Transverse colon (tissue), 4 donors: ENCODE measurements around the gene DALRD3. TPM values are rescaled to one million over a fixed set of nuclear protein-coding genes. Genes with fewer than 3 reads are reported as not detected.

Experiments used
- DNase-seq: peaks from one replicate; pipeline ENCODE4 v3.0.0-alpha.2; 2019
- H3K27ac ChIP-seq, 4 donors: fragments of 200-600 bp; sonication (generic); 2 replicates each; pipeline ENCODE4 v1.5.1; 2016 to 2018; ENCODE audit warnings: inconsistent platforms in 4 of 4
- H3K27me3 ChIP-seq: fragments of 200-600 bp; sonication (generic); 2 replicates; pipeline ENCODE4 v1.5.1; 2017; ENCODE audit warnings: inconsistent platforms
- H3K36me3 ChIP-seq, 4 donors: fragments of 200-600 bp; sonication (generic); 2 replicates each; pipeline ENCODE4 v1.5.1; 2017 to 2019; ENCODE audit warnings: inconsistent platforms in 4 of 4
- H3K4me1 ChIP-seq, 4 donors: fragments of 200-600 bp; sonication (generic); 2 replicates each; pipeline ENCODE4 v1.5.1; 2017 to 2020; ENCODE audit warnings: inconsistent platforms in 4 of 4
- H3K4me3 ChIP-seq, 4 donors: fragments of 200-600 bp; sonication (generic); 1 replicate in 1 of 4; 2 replicates in 3 of 4; pipeline versions ENCODE4 v1.5.1 to v1.6.1; 2017 to 2019; ENCODE audit warnings: inconsistent platforms in 4 of 4
- H3K9me3 ChIP-seq, 2 donors: fragments of 200-600 bp; sonication (generic); 2 replicates each; pipeline ENCODE4 v1.5.1; 2017 to 2019; ENCODE audit warnings: inconsistent platforms in 2 of 2
- EP300 ChIP-seq: sonication (generic); formaldehyde crosslinking; IDR thresholded peaks from one replicate; pipeline ENCODE4 v1.6.1; 2017; ENCODE audit warnings: antibody characterized with exemption, low read depth
- POLR2A ChIP-seq: fragments of 450-650 bp; IDR thresholded peaks from one replicate; pipeline ENCODE4 v1.6.1; 2016; ENCODE audit warnings: antibody characterized with exemption, mild to moderate bottlenecking, moderate library complexity
- POLR2AphosphoS5 ChIP-seq, 3 donors: sonication (generic); formaldehyde crosslinking; IDR thresholded peaks; one replicate each; pipeline ENCODE4 v1.6.1; 2016; ENCODE audit warnings: antibody characterized with exemption in 3 of 3
- WGBS, 2 donors: methylation state at CpG; one replicate each; pipeline ENCODE4 v1.1.5; 2018; ENCODE audit warnings: low coverage in 1 of 2; 5-methylcytosine and 5-hydroxymethylcytosine counted together
- in situ Hi-C, 4 donors: fragments of 200-750 bp; cut with MboI; loops; one replicate each; pipeline versions ENCODE4 v1.15.0 to v1.15.1; 2017; ENCODE audit warnings: low sequenced_read_pairs in 3 of 4, low pct_ligation_motif_present in 1 of 4, low pct_unique_long_range_greater_than_20kb in 1 of 4
- intact Hi-C: fragments of 100-400 bp; cut with DNase I; formaldehyde crosslinking; loops from one replicate; pipeline ENCODE4 v1.15.1; 2023; ENCODE audit warnings: low total_unique reads
- total RNA-seq, 4 donors: library from RNA; depleted of rRNA; stranded (reverse); fragments of >200 nt; gene quantifications; one replicate each; pipeline ENCODE4 v1.1.0, GENCODE V29; 2016
- TF ChIP-seq, protein P1 (sequence below), 5 experiments: fragments of 200-600 bp in 3 of 5; fragments of 450-650 bp in 2 of 5; sonication (generic) in 3 of 5; IDR thresholded peaks; 1 replicate in 2 of 5; 2 replicates in 3 of 5; pipeline ENCODE4 v1.5.1; 2016 to 2017; ENCODE audit warnings: antibody characterized with exemption in 5 of 5, inconsistent platforms in 3 of 5, mild to moderate bottlenecking in 2 of 5, moderate library complexity in 1 of 5

The DALRD3 gene
- total RNA-seq, 4 donors from 2014 or later, result 30.4 to 136 (median 42.0) TPM

- Histone ChIP-seq H3K9me3 (no peaks in the 10 kb centered on the region), H3K4me1 (peaks cover 11 to 23% (median 17%) of the 10 kb centered on the region in 4 donors), H3K36me3 (peaks cover 0 to 40% (median 10%) of the 10 kb centered on the region in 4 donors), H3K27ac (peak overlapping the region; percentile 89 to 96 (median 92)), H3K4me3 (peak overlapping the region in 2 of 4 donors; percentile 60 to 64), H3K27me3 (no peaks in the 10 kb centered on the region)
- TF ChIP-seq POLR2A (no peak), POLR2AphosphoS5 (IDR thresholded peaks at IDR 0.05) (no peak), EP300 (no peak)
- TF ChIP-seq, protein P1, sequence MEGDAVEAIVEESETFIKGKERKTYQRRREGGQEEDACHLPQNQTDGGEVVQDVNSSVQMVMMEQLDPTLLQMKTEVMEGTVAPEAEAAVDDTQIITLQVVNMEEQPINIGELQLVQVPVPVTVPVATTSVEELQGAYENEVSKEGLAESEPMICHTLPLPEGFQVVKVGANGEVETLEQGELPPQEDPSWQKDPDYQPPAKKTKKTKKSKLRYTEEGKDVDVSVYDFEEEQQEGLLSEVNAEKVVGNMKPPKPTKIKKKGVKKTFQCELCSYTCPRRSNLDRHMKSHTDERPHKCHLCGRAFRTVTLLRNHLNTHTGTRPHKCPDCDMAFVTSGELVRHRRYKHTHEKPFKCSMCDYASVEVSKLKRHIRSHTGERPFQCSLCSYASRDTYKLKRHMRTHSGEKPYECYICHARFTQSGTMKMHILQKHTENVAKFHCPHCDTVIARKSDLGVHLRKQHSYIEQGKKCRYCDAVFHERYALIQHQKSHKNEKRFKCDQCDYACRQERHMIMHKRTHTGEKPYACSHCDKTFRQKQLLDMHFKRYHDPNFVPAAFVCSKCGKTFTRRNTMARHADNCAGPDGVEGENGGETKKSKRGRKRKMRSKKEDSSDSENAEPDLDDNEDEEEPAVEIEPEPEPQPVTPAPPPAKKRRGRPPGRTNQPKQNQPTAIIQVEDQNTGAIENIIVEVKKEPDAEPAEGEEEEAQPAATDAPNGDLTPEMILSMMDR (IDR thresholded peaks at IDR 0.05), result no peak
- intact Hi-C loops (no loop called here), in situ Hi-C loops (no loop called here)
- no peak for DNase-seq
- WGBS, 2 donors, result 56% methylated on average over 4 of the region's 4 CpGs; no CpG with 5 or more reads in 1 of the 2 donors
Measured at GRCh38 chr3:49028298-49028672, 9.9 kb upstream of the DALRD3 start.

DNA sequence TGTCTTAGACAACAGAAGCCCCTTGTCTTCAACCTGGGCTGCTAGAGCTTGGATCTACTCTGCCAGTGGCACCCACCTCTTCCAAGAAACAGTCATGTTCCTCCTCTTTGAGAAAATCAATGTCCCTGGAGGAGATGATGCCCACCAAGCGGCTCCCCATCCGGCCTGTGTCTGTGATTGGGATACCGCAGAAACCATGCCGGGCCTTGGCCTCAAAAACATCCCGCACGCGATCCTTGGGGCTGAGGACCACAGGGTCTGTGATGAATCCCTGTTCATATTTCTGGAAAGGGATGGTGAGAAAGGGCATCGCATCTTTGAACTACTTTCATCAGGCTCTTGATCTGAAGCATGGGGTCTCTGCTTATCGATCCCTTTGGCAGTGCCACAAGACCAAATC, 9.3 kb upstream of the DALRD3 start:
- Histone ChIP-seq H3K27me3 (no peaks in the 10 kb centered on the region), H3K36me3 (peaks cover 0 to 35% (median 6%) of the 10 kb centered on the region in 4 donors), H3K9me3 (no peaks in the 10 kb centered on the region), H3K4me3 (no peak overlapping the region), H3K4me1 (peaks cover 17 to 29% (median 23%) of the 10 kb centered on the region in 4 donors), H3K27ac (peak overlapping the region in 3 of 4 donors; percentile 89 to 94 (median 91))
- DNase-seq, result no peak
- WGBS, 2 donors, result 94% methylated on average over 9 of the region's 9 CpGs; no CpG with 5 or more reads in 1 of the 2 donors
- in situ Hi-C loops (no loop called here), intact Hi-C loops (no loop called here)
- no peak for TF ChIP-seq POLR2A
- TF ChIP-seq, protein P1 (IDR thresholded peaks at IDR 0.05), result no peak
- TF ChIP-seq POLR2AphosphoS5 (IDR thresholded peaks at IDR 0.05), result no peak
- TF ChIP-seq EP300, result no peak

DNA sequence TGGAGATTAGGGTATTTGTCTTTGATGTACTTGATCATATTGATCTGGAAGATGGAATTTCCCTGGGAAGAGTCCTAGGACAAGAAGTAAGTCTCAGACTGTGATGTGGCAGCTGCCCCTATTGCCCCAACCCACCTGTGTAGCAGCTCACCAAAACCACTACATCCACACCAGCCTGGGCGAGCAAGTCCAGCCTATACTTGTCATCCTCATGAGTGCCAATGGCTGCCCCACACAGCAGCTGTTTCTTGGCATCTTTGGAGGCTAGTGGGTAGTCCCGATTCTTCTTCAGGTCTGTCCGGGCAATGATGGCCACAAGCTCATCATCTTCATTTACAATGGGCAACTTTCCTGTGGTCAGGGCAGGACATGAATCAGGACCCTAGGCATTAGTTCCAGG, 8.2 kb upstream of the DALRD3 start:
- intact Hi-C loops (no loop called here), in situ Hi-C loops (no loop called here)
- TF ChIP-seq POLR2A (no peak), EP300 (no peak), POLR2AphosphoS5 (IDR thresholded peaks at IDR 0.05) (no peak)
- TF ChIP-seq, protein P1 (IDR thresholded peaks at IDR 0.05), result no peak
- DNase-seq, result no peak
- peaks cover 0 to 24% (median 1%) of the 10 kb centered on the region in 4 donors for H3K36me3 ChIP-seq
- 97% methylated on average over 3 of the region's 3 CpGs; no CpG with 5 or more reads in 1 of the 2 donors for WGBS, 2 donors
- no peak overlapping the region for H3K27ac ChIP-seq
- peaks cover 19 to 33% (median 25%) of the 10 kb centered on the region in 4 donors for H3K4me1 ChIP-seq
- no peaks in the 10 kb centered on the region for H3K9me3 ChIP-seq
- H3K27me3 ChIP-seq, result no peaks in the 10 kb centered on the region
- no peak overlapping the region for H3K4me3 ChIP-seq

- no peak for DNase-seq
- no peaks in the 10 kb centered on the region for H3K27me3 ChIP-seq
- no peak overlapping the region for H3K4me3 ChIP-seq
- no peaks in the 10 kb centered on the region for H3K9me3 ChIP-seq
- 90% methylated on average over 8 of the region's 8 CpGs; no CpG with 5 or more reads in 1 of the 2 donors for WGBS, 2 donors
- in situ Hi-C loops (no loop called here), intact Hi-C loops (no loop called here)
- peaks cover 19 to 33% (median 25%) of the 10 kb centered on the region in 4 donors for H3K4me1 ChIP-seq
- H3K36me3 ChIP-seq, result peaks cover 0 to 23% (median 0%) of the 10 kb centered on the region in 4 donors
- TF ChIP-seq EP300 (no peak), POLR2AphosphoS5 (IDR thresholded peaks at IDR 0.05) (no peak), POLR2A (no peak)
- TF ChIP-seq, protein P1 (IDR thresholded peaks at IDR 0.05), result no peak
- no peak overlapping the region for H3K27ac ChIP-seq
Measured at GRCh38 chr3:49025793-49026520, 7.6 kb upstream of the DALRD3 start.
